DMS 273 treated with DMSO at 0.1 percent for 48 hours (cell line): Measurements from ENCODE around the gene DNAH17.

Experiments
- DNase-seq: peaks from one replicate; lab custom pipeline; 2025; lab: John Stamatoyannopoulos, UW

Gene DNAH17

DNA sequence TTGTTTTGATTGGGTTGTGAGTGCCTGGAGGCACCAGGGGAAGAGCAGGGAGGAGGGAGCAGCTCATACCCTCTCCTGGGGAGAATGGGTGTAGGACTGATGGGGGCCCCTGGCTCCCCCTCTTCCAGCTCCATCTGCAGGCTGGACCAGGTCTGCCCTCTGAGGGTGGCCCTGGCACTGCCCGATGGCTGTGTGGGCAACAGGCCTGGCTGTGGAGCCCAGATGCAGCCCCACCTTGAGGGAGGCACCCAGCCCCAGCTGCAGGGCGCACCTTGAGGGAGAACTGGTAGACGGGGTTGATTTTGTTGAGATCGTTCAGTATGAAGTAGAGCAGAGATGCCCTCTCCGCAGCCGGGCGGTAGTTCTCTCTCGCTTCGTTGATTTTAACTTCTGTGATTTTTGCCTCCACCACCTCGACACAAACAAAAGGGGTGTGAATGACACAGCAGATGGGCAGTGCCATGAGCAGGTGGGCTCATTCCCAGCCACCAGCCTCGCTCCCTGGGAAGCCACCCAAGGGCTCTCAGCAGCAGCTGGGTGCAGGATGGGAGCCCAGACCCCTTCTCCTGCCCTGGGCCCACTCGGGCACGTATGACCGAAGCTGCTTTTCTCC, 127.1 kb downstream of the DNAH17 start:
- no peak for DNase-seq

DNA sequence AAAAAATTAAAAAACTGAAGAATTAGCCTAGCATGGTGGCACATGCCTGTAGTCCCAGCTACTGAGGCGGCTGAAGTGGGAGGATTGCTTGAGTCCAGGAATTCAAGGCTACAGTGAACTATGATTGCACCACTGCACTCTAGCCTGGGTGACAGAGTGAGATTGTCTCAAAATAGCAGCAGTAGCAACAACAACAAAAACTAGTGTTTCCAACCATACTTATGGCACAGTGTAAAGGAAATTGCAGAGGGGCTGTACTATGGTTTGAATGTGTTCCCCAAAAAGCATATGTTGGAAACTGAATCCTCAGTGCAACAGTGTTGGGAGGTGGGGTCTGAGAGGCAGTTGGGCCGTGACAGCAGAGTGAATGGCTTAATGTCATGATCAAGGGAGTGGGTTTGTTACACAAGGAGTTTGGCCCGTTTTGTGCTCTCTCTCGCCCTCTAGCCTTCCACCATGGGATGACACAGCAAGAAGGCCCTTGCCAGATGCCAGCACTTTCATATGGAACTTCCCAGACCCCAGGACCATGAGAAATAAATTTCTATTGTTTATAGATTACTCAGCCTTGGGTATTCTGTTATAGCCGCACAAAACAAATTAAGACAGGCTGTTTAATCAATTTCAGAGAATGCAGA, 128.7 kb downstream of the DNAH17 start:
- no peak for DNase-seq

DNA sequence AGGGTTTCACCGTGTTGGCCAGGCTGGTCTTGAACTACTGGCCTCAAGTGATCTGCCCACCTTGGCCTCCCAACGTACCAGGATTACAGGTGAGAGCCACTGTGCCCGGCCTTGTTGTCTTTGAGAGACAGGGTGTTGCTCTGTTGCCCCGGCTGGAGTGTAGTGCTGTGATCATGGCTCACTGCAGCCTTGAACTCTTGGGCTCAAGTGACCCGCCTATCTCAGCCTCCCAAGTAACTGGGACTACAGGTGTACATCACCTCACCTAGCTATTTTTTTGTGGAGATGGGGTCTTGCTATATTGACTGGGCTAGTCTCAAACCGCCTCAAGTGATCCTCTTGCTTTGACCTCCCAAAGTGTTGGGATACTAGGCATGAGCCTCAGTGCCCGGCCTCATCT, 130.4 kb downstream of the DNAH17 start:
- DNase-seq: no peak

DNA sequence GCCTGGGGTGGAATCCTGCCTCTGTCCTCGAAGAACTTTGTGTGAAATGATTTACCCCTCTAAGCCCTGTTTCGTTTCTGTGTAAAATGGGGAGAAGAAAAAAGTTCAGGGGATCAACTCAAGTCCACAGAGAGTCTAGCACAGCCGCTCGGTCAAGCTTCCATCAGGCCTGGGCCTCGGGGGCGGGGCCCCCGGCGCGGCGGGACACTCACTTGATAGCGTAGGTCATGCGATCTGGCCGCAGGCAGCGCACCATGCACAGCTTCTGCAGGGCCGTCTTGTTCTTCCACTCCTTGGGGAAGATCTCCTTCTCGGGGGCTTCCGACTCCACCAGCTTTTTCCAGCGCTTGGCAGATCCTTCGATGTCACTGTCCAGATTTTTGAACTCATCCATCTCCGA, 132.8 kb downstream of the DNAH17 start:
- no peak for DNase-seq

DNA sequence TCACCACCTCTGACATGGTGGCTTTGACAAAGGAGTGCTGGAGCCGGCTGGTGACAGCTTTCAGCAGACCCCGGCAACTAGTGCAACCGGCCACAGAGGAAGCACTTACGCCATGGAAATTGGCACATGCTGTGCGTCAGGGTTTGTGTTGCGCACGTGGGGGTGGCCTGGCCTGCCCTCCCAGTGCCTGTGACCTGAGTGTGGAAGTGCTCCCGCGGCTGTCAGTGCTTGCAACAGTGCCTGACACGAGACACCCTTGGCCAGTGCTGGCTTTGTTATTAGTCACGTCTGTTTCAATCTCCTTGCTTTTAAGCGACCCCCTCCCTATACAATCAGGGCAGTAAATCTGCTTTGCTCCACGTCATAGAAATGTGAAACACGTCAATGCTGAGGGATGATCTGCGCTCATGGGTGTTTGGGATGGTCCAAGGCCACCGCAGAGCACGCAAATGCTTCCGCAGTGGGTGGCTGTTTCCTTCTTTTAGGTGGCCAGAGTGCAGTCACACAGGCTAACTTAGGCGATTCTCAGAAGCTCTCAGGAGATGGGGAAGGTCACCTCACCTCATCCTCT, 134.5 kb downstream of the DNAH17 start:
- no peak for DNase-seq

DNA sequence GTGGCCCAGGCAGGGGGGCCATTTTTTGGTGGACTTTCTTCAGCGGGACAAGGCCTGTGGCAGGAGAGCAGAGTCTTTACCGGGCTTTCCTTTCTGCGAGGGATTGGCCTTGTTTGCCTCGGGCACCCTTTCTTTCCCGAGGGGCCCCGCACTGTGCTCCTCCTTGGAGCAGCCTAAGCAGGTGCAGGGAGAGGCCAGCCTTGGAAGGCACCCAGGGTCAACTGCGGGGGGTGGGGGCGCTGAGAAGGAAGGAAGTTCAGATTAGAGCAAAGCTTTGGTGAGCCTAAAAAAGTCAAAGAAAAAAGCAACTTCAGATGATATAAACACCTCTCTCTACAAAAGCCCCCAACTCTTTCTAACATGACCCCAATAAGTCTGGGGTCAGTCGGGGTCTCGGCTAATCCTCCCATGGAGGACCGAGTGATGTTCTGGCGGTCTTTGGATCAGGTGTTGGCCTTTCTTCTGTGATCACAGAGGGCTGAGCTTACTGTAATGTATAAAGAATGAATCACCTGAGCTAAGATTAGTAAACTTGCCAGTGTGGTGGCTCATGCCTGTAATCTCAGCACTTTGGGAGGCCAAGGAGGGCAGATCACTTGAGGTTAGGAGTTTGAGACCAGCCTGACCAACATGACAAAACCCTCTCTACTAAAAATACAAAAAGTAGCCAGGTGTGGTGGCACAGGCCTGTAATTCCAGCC, 135.8 kb downstream of the DNAH17 start:
- no peak for DNase-seq

DNA sequence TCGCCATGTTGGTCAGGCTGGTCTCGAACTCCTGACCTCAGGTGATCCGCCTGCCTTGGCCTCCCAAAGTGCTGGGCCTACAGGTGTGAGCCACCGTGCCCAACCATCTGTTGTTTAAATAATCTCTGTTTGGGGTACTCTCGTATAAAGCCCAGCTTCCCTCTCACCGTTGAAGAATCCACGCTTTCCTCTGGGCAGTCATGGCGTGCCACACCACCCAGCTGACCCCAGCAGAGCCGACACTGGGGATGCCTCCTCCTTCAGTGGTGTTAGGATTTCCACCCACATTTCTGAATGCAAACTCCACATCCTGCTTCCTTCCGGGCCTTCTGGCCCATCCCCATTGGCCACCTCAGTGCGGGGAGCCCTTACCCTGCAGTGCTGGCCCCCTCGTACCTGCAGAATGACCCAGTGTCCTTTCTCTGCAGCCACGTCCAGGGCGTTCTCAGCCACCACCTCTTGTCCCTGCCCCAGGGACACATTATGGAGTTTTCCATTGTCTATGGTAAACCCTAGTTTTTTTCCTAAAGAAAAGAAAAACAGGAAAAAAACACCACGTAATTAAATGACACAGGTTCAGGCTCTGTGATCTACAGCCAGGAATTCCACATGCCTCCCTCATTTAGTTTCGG, 138.4 kb downstream of the DNAH17 start:
- DNase-seq: no peak

DNA sequence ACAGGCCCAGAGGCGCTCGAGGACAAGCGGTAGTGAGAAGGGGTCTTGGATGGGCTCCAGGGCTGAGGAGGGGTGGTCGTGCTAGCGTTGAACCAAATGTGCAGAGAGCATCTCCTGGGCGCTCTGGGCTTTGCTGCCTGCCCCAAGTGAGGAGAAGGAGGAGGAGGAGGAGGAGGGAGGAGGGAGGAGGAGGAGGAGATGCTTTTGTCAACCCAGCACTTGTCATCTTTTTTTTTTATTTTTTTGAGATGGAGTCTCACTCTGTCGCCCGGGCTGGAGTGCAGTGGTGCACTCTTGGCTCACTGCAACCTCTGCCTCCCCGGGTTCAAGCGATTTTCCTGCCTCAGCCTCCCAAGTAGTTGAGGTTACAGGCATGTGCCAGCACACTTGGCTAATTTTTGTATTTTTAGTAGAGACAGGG, 138.9 kb downstream of the DNAH17 start:
- DNase-seq: no peak

DNA sequence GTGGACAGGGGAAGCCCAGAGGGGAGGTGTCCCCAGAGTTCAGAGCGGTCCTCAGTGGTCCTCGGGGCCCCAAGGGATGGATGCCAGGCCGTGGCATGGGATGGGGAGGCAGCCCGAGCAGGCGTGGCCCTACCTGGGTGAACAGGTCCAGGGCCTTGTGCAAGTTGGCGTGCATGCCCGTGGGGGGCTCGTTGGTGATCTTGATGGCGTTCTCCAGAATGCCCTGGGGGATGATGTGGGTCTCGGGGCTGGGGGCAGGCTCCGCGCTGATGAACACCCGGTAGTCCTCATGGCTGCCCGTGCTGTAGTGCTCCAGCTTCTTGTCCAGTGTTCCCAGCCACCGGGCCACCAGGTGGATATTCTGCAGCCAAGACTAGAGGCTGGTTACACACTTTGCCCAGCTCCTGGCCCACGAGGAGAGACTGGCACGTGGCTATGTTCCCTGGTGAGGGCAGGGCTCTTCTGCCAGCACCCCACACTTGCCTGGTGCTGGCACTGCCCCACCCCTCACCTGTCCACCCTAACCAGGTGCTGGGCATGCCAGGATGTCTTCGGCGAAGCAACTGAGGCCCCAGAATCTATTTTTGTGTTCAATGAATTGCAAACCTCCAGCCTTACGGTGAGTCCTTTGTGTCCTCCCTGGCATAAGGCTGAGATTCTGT, 139.6 kb downstream of the DNAH17 start:
- no peak for DNase-seq

DNA sequence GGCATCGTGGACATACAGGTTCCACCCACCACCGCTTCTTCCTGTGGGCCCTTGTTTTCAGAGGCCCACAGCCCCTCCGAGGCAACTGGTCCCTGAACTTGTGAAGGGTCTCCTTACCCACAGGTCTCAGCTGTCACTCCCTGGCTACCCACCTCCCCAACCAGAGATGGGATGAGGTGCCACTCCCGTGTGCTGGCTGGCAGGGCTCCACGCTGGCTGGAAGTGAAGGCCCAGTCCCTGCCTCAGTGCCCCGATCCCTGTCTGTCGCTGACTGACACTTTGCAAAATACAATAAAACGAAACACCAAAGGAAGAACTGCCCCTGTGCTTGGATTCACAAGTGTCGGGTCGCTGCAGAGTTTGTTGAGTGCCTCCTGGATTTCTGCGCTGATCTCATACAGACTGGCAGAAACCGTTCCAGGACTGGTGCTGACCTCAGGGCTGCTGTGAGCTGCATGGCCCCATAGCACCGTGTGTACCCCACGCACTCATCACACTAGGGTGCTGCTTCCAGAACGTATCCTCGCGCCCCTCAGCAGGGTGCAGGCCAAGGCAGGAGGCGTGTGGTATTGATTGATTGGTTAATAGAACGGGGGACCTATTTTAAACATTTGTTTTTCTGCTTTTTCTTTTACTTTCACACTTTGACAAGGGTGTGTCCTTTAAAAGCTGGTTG, 141.7 kb downstream of the DNAH17 start:
- DNase-seq: no peak

DNA sequence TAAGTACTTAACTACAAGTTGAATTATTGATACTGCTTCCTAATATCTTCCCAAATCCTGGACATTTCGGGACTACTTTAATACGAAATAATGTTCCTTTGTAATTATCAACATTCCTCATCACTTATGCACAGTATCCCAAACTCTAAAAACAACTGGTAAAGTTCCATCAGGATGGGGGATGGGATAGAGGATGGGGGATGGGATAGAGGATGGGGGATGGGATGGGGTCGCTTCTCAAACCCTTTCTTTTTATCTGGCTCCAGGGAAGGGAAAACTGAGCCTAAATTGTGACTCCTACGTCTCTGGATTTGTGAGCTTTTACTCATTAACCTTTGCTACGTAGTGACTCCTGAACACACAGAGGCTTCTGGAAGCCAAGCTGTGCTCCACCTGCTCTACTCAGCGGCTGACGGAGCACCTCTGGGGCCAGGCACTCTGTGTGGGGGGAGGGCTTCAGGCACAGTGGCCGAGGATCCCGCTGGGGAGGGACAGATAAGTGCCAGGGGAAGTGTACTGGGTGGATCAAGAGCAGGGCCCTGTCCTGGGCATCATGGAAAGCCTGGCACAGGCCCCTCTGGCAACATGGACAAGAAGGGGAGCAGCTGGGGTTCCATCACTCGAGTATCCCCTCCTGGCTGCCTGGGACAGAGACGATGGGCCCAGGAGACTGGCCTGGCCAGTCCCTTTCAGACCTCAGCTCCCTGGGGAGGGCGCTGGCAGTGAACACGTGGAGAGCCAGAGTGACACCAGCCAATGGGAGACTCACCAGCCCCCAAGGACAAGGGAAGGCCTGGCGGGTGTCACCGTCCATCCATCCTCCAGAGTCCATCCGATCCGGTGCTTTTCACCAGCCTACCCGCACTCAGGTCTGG, 142.5 kb downstream of the DNAH17 start:
- DNase-seq: no peak

DNA sequence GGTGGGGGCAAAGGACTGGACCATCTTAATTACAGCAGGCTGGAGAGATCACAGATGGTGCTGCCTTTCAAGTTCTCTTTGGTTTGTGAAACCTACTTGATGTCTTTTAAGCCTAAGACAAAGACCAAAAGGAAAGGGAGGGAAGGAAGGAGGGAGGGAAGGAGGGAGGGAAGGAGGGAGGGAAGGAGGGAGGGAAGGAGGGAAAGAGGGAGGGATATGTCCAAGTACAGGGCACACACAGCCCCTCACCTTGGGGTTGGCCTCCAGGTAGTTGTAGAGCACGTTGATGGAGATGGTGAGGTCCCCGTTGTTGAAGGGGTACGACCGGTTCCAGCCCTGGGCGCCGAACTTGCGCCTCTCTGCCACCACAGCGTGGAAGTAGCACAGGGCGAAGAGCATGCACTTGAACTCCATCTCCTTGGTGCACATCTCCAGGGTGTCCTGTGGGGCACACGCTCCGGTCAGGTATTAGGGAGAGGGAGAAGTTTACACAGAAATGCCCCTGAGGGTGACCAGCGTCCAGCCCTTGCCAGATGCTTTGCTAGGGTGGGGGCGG, 143.3 kb downstream of the DNAH17 start:
- no peak for DNase-seq

DNA sequence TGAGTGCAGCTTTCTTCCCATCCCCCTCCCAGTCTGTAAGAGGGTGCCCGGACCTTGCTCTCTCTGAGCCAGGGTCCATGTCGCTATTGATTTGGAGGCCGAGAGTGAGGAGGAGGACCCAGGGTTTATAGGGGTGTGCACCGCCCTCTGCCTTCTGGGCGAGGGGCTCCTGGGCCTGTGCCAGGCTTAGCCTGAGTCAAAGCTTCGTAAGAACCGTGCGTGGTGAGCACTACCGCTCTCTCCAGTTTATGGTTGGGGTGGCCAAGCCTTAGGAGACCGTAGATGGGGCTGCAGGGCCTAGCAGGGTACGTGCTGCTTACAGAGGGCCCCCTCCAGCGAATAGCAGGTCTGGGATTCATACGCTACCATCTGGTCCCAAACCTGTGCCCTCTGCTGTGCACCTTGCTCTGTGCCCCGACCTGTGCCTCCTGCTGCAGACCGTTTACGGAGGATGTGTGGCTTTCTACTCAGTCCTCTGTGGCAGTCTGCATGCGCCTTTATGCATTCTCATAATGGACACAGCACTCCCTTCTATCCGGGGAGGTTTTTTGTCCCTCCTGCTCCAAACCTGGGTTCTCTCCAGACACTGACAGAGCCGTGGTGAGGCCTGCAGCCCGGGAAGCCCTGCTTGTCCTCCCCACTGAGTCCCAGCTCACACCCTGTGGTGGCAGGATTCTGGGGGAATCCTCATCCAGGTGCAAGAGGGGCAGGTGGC, 144.0 kb downstream of the DNAH17 start:
- DNase-seq: no peak

DNA sequence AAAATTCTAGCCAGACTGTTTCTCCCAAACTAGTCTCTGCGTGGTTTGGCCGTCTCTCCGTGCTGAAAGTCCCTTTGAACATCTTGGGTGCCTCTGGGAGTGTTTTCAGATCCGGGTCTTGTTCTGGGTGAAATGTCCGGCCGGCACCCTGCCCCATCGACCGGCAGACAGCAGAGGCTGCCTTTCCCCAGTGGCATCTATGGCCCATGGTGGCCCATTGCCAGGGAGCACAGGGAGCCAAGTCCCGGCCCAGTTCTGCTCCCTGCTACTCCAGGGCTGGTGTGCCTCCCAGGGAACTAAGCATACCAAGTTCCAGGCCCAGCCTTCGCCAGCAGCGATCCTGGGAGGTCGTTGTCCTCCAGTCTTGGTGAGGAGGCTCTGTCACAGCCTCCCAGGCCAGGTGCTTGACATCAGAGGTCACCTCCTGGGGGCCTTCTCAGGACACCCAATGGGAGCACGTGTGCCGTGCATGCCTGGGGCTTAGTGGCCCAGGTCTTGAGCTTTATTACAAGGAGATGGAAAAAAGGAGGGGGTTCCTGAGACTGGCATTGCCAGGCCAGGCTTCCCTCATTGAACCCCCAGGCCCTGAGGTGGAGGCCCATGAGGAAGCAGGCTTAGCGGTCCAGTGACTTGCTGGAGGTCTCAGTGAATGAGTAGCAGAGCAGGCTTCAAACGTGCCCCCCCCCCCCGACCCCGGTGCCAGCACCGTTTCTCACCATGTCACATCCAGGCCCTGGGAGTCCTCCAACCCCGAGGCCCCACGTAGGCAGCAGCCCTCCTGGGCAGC, 144.8 kb downstream of the DNAH17 start:
- no peak for DNase-seq

DNA sequence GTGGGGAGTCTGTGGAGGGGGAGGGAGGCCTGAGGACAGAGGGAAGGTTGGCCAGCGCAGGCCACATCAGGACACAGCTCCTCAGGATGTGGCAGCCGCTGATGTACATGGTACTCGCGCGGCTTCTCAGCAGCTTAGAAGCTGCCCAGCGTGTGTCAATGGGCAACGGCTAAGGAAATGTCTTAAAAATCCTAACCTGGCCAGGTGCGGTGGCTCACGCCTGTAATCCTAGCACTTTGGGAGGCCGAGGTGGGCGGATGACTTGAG, 145.6 kb downstream of the DNAH17 start:
- DNase-seq: no peak

DNA sequence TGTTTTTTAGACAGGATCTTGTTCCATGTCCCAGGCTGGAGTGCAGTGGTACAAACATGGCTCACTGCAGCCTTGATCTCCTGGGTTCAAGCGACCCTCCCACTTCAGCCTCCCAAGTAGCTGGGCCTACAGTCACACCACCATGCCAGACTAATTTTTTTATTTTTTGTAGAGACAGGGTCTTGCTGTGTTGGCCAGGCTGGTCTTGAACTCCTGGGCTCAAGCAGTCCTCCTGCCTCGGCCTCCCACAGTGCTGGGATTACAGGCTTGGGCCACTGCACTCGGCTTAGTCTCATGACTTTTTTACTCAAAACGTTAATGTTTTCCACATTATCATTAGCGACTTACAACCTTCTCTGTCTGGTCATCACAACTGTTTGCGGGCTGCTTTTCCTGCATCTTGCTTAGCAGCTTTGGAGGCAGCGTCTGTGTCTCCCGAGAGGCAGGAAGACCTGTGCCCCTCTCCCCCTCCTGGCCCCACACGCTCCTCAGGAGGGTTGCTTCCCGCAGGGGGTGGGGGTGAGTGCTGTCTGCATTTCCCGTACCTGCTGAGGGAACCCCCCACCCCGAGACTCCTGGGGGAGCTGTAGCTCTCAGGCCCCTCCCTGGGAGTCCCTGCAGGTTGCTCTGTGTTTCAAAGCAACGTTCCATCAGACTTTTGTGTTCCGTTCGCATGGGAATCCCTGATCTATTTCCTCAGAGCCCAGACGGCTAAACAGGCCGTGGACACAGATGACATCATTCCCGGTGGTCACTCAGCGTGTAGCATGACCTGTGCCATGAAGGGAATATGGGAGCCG, 146.1 kb downstream of the DNAH17 start:
- no peak for DNase-seq

DNA sequence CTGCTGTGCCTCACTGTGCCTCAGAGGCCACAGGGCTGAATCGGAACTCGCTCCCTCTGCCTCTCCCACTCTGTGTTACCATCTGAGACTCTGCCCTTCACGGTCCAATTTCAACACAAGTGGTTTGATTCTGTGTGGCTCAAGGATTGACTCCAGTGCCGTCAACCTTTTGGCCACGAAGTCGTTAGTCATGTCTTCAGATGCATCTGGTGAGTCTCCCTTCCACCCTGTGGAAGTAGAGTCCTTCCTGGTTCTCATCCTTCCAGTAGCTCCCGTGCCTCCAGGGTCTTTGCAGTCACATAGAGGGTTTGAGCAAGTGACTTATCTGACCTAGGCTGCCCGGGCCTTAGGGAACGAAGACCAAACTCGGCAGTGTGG, 147.6 kb downstream of the DNAH17 start:
- no peak for DNase-seq
